ENCODE results near the gene CTTN.

GRCh38 chr11:70394211-70394950, 3.9 kb upstream of the CTTN start:
- TF ChIP-seq CTCF (IDR thresholded peaks at IDR 0.05): no peak
- no peak for TF ChIP-seq POLR2A (IDR thresholded peaks at IDR 0.05)

Measured in Peyer's patch (tissue), 4 donors.